NCI-H748 treated with DMSO at 0.1 percent for 48 hours (cell line): ENCODE results near the gene SMARCC2.

ENCODE experiments used
- DNase-seq: peaks from one replicate; lab custom pipeline; 2025; lab: John Stamatoyannopoulos, UW

The SMARCC2 gene

DNA sequence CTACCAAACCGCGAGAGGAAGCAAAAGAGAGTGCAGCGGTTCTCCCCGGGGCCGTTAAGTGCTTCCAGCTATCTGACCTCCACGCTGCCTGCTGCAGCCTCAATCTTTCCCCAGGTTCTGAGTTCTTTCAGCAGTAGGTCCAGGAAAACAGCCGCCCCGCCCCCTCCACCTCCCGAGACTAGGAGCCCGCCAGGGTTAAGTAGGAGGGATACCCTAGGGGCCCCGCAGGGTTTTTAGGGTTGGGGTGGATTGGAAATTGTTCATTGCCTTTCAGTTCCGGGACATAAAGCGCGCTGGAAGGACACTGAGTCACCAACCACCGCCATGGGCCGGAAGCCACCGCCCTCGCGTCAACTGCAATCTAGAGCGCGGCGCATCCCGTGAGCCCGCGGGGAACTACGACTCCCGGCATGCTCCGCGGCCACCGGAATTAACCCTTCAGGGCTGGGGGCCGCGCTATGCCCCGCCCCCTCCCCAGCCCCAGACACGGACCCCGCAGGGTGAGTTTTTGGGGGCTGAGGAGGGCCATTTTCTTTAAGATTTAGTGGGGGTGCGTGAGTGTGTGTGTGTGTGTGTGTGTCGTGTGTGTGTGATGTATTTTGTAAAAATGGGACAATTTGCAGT is 37.0 kb downstream of the SMARCC2 start, which contains the start of gene MYL6B:
TSS of gene MYL6B (plus strand) at position 456 of the 624 bp plus-strand sequence. CDS start 1,332 bp downstream, outside the sequence.
- DNase-seq, result peak; percentile 76

DNA sequence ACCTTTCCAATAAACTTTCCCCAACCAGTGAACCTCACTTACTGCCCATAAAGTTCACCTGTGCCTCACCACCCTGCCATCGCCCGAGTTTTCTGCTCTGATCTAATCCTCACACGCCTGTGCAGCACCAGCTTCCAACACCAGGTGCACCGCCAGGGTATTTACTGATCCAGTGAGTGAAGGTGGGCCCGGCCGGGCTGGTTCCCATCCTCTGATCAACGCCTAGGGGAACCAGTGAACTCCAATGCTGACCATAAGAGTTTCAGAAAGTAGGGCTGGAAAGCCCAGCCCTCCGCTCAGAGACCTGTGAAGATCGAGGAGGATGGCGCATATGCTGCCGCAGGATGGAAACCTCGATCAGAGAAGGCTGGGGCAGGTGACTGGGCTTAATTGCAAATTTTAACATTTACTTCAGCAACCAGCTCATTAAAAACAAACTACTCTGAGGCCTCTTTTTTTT is 37.6 kb downstream of the SMARCC2 start:
- DNase-seq, result peak; percentile 25

DNA sequence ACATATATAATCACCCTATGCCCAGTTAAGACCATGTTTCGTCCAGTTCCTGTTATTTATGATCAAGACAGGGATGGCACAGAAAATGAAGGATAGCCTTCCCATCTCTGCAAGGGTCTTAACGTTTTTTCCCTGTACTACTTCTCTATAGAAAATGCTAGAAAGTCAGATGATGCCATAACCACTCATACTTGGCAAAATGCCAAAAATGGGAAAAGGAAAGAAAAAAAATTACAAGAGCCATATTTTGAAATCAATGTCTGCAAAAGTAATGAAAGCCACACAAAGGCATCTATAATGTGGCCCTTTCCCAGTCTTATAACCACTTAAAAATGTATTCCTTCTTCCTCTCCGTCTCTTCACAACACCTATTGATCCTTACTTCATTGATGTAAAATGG is 38.7 kb downstream of the SMARCC2 start:
- DNase-seq, result no peak

DNA sequence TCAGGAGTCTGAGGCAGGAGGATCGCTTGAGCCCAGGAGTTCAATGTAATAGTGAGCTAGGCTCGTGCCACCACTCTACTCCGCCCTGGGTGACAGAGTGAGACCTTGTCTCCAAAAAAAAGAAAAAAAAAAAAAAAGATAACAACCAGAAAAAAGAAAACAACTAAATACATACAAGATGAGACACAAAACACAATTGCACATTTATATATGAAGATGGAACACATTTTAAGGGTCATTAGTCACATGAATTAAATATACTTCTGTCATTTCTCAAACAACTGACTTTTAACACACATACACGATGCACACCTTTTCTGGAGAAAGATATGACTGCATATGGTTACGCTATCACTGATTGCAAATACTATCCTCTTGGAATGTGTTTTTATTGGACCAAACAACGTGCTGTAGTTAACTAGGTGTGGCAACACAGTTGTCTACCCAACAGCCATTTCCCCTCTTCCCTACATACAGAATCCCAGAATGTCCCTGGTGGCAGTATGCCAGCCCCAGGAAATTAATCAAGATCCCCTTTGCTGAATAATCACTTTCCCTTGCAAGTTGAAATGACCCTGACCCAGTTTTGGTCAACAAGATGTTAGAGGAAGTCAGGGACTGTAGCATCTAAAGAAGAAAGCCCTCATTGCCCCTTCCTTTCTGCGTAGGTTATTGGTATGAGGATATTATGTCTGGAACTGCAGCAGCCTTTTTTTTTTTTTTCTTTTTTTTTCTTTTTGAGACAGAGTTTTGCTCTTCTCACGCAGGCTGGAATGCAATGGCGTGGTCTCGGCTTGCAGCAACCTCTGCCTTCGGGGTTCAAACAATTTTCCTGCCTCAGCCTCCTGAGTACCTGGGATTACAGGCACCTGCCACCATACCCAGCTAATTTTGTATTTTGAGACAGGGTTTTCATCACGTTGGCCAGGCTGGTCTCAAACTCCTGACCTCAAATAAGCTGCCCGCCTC is 42.5 kb downstream of the SMARCC2 start:
- no peak for DNase-seq

DNA sequence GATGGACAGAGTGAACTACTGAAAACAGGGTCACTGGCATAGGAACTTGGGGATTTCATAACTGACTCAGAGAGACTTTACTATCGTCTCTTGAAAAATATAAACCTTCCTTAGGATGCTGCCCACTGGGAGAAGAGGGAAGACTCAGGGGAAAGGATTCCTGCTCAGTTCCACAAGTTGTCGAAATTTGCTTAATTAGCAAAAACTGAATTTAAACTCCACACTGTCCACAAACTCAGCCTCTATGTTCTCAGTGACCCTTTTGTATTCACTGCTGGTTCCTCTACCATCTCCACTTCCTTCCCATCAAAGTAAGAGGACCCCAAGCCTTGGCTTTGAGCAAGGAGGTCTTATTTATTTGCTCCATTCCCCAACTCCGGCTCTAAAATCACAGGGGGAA is 44.1 kb downstream of the SMARCC2 start:
- no peak for DNase-seq

DNA sequence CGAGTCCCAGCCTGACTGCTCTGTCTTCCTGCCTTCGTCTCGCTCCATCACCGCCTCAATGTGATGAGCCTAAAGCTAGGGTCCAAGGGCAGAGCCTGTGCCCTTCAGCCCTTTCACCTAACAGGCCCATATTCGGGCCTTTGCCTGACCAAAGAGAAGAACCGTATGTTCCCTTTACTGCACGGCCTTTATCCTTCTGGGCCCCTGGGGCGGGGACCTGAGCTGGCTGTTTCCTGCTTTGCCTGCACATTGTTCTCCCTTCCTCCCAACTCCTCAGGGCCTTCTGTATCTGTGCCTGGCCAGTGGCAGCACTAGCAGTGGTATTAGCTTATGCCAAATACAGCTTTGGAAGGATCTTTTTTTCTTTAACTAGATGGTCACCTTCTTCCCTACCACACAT is 45.4 kb downstream of the SMARCC2 start:
- no peak for DNase-seq

DNA sequence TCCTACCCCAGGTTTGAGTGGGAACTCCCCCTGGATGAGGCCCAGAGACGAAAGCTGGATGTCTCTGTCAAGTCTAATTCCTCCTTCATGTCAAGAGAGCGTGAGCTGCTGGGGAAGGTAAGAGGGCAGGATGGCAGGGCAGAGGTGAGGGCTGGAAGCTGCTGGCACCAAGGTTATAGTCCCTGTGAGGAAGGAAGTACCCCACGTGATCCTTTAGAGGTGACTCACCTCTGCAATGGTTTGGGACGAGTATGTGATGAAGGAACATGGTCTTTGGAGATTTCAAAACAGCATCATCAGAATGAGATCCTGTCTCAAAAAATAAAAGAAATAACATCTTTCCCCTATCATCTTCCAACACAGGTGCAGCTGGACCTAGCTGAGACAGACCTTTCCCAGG is 46.1 kb downstream of the SMARCC2 start:
- no peak for DNase-seq

DNA sequence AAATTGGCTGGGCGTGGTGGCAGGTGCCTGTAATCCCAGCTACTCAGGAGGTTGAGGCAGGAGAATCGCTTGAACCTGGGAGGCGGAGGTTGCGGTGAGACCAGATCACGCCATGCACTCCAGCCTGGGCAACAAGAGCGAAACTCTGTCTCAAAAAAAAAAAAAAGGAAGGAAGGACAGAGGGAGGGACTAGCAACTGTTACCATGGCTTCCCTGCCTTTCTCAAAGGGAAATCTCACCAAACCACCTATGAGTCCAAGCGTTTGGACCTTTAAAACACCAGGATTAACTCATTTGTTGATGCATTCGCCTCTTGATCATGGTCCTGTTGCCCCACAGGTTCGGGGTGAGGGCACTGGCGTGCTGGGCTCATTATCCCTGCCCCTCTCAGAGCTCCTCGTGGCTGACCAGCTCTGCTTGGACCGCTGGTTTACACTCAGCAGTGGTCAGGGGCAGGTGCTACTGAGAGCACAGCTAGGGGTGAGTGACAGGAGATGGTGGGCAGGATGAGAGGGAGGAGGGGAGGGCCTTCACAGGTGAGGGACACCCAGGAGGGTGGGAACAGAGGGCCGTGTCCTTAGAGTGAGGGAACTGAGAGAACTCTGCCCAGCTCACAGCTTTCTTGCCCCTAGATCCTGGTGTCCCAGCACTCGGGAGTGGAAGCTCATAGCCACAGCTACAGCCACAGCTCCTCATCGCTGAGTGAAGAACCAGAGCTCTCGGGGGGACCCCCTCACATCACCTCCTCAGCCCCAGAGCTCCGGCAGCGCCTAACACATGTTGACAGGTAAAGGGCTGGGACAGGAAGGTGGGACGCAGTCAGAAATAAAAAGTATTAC is 47.1 kb downstream of the SMARCC2 start:
- no peak for DNase-seq

DNA sequence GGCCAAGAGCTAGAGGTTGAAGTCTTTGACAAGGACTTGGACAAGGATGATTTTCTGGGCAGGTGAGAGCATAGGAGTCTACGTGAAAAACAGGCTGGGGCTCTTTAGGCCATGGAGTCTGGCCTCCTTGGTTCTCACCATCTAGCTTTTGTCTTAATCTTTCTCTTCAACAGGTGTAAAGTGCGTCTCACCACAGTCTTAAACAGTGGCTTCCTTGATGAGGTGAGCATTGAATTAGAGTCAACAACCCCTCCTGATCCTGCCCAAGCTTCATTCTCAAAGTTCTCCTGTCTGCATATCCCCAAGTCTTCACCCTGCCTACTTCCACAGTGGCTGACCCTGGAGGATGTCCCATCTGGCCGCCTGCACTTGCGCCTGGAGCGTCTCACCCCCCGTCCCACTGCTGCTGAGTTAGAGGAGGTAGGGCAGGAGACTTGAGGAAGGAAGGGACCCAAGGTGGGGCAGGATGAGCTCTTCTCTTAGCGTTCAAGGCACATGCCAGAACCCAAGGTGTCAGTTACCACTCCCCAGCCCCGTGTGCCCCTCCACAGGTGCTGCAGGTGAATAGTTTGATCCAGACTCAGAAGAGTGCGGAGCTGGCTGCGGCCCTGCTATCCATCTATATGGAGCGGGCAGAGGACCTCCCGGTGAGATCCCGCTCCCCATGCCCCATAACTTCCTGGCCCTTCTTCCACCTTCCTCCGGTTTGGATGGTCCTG is 51.3 kb downstream of the SMARCC2 start:
- no peak for DNase-seq

DNA sequence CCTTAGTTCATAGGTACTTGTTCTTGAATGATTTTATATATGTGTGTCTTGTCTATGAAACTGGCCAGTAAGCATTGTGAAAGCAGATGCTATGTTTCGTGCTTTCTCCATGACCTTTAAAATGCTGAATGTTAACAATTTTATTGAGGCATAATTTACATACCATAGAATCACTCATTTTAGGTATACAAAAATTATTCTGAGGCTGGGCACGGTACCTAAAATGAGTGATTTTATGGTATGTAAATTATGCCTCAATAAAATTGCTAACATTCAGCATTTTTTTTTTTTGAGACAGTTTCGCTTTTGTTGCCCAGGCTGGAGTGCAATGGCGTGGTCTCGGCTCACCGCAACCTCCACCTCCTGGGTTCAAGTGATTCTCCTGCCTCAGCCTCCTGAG is 54.4 kb downstream of the SMARCC2 start:
- DNase-seq, result no peak

DNA sequence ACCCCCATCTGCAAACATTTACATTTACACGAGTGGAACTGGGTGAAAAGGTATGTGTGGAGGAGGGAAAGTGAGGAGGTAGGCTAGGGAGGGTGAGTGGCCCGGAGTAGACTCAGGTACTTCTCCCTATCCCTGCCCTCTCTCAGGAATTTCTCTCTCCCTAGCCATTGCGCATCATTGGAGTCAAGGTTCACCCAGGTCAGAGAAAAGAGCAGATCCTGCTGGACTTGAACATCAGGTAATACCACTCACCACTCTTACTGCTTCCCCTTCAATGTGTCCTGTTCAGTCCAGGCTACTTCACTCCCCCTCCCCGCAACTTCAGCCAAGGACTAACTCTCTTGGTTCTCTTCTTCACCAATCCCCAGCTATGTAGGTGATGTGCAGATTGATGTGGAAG is 58.4 kb downstream of the SMARCC2 start:
- DNase-seq, result no peak

DNA sequence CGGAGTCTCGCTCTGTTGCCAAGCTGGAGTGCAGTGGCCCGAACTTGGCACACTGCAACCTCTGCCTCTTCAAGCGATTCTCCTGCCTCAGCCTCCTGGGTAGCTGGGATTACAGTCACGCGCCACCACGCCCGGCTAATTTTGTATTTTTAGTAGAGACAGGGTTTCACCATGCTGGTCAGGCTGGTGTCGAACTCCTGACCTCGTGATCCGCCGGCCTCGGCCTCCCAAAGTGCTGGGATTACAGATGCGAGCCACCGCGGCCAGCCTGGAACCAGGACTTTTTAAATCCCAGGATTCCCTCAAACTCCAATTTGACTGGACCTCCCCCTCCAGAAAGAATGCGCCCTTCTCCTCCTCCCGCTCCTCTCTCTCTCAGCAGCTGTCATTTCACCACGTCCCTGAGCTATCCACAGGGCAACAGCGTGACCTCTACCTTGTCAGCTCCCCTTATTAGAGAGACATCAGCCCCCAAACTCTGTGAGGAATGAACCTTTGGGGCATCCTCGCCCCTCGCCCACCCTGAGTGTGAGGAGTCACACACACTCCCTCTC is 59.3 kb downstream of the SMARCC2 start:
- DNase-seq, result no peak

DNA sequence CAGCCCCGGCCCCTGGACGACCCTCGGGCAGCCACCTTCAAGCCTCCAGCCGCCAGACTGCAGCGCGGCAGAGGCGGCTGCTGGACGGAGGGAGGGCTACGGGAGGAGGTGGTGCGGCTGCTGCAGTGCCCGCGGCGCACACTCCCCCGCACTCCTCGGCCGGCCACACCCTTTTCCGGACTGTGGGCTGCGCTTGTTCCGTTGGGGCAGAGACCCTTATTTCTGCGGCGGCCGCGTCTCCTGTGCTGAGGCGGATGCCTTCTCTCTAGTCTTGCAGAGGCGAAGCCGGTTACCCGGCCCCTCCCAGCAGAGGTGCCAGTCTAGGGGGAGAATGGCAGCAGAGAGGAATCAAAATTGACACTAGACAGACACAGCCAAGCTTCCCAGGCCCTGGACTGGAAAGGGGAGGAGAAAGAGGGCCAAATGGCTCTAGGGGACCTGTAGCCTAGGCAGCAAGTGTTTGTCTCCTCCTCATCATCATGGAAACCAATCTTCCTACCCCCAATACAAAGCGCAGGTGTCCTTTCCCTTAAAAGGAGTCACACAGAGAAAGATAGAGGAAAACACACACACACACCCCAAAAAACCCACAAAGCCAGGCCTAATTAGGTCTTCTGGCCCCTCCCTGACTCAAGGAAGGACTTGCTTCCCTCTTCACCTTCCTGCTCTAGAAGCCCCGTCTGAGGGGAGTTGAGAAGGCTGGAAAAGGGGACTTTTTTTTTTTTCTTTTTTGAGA is 59.9 kb downstream of the SMARCC2 start:
- peak; percentile 62 for DNase-seq

DNA sequence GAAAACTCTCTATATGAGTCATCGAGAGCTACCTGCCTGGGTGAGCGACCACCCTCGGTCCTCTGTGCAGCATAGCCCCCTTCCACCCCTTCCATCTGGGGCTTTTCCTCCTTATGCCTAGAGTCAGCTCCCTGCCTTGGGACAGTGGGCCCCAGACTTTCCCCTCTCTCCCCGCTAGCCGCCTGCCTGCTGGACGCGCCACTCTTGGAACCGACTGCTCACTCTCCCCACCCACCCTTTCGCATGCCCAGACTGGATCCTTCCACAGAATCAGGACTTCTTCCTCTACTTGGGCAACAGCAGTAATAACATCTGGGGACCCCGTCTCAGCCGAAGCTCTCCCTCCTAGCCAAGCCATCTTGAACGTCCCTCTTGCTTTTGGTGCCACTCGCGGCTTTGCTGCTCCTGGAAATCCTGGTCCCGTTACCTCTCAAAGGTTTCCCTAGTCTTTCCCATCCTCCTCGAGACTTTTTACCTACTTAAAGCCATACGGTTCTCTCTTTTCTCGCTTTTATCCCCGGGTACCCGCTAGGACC is 60.5 kb downstream of the SMARCC2 start:
- no peak for DNase-seq

DNA sequence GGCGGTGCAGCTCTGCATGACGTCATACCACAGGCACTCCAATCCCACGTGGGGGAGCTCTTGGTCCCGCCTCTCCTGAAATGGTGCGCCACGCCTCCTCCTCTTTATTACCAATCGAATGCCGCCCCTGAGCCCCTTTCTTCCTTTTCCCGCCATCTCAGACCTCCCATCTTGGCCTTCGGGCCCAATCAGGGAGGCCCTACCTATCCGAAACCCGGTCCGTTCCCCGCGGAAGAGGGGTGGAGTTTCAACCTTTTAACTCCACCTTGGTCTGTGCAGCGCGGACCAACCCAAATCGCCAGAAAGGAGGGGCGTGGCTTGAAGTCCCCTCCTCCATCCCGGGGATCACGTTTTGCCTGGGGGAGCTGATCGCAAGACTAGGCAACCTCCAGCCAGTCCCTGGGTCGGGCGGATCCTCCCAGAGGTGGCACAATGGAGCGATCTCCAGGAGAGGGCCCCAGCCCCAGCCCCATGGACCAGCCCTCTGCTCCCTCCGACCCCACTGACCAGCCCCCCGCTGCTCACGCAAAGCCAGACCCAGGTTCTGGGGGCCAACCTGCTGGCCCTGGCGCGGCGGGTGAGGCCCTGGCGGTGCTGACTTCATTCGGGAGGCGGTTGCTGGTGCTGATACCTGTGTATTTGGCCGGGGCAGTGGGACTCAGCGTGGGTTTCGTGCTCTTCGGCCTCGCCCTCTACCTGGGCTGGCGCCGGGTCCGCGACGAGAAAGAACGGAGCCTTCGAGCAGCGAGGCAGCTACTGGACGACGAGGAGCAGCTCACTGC is 61.2 kb downstream of the SMARCC2 start, which contains the start of gene ESYT1:
TSS of gene ESYT1 (plus strand) at position 380 of the 782 bp plus-strand sequence. CDS start at position 433, 53 bp downstream.
- DNase-seq, result peak; percentile 98

DNA sequence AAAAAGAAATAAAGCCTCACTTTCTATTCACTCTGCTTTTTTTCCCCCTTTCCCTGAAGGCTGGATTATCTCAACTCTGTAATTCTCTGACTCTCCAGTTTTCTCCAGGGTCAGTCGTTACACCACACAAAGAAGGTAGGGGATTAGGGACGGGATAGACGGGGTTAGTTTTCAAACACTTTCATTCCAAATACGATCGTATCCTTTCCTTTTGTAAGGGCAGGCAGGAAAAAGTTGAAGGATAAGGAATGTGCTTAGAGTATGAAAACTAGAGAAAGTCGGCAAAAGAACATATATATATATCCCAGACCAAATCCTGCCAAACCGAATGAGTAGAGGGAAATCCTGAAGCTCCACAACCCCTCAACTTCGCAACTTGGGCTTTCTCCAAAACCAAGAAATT is 61.8 kb downstream of the SMARCC2 start:
- DNase-seq, result no peak

DNA sequence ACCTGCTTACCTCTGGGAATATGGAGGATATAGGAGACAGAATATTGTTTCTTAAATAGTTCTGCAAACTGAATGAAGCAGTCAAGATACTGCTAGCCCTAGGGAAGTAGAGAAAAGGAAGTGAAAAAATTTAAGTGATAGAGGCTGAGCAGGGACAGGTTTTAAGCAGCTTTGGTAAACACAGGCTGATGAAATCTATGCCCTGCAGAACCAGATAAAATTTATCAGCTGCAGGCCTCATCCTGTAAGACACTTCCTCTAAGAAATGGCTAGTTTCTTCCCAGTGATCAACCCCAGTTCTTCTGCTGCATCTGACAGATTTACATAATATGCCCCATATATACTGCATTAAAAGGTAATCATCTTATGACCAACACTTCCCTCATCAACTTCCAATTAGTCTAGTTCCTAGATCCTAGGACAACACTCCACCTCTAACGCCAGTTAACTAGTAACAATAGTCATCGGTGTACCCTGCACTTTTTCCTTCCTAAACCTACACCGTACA is 62.5 kb downstream of the SMARCC2 start:
- DNase-seq, result no peak

DNA sequence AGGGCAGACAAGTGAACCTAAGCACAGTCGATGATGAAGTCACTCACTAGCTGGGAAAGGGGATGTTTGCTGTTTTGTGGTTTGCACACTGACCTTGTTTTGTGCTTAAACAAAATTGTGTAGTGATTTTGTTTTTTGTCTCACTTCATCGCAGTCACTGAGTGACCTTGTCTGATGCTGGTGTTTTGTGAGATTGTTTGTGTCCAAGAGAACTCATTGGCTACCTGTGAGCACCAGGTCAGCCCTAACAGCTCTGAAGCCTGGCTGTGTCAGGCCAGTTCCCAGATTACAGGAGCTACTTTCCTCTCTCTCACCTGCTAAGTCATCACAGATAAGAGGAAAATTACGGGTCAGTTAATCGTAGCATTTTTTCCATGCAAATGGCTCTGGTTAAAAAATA is 65.2 kb downstream of the SMARCC2 start:
- no peak for DNase-seq

DNA sequence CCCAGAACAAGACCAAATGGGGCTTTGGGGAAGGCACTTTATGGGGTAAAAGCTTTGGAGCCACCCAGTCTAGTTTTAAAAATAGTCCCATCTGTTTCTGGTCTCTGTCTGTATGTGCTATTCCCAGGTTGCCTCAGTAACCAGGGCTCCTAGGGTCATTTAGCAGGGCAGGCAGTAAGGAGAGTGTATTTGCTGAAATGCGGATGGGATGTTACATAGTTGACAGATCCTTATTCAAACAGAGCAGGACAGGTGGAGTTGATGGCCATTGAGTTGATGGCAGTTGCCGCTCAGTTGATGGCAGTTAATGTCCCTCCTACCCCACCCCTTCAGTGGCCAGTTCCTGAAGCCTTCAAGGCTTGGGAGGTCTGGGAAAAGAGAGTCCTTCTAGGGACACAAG is 66.6 kb downstream of the SMARCC2 start:
- DNase-seq, result no peak
